Kidney (tissue), 14 donors: ENCODE data around the gene IFI16. TPM values are rescaled to one million over a fixed set of nuclear protein-coding genes. Genes with fewer than 3 reads are reported as not detected.

Experiments
- DNase-seq, 5 donors: peaks; one replicate each; pipeline ENCODE4 v3.0.0-alpha.2; 2013 to 2020
- FAIRE-seq: peaks from 2 replicates; lab custom pipeline; 2012; peaks lifted over from hg19 to GRCh38; lab: Jason Lieb, UNC
- H3K27ac ChIP-seq, 2 donors: one replicate each; pipeline ENCODE4 v1.7.0; 2013; ENCODE audit warnings: low read depth in 2 of 2, low read length in 2 of 2, inconsistent platforms in 1 of 2
- H3K27me3 ChIP-seq: one replicate; pipeline ENCODE4 v1.7.1; 2013; ENCODE audit warnings: low read length, inconsistent platforms; ENCODE audit not compliant: control insufficient read depth, insufficient read depth
- H3K36me3 ChIP-seq, 3 donors: one replicate each; pipeline versions ENCODE4 v1.7.0 to v1.7.1; 2013; ENCODE audit warnings: low read length in 3 of 3, control low read depth in 1 of 3, inconsistent platforms in 1 of 3; ENCODE audit not compliant: insufficient read depth in 3 of 3, control insufficient read depth in 2 of 3
- H3K4me1 ChIP-seq, 3 donors: one replicate each; pipeline versions ENCODE4 v1.7.0 to v1.7.1; 2013; ENCODE audit warnings: low read length in 3 of 3, inconsistent platforms in 1 of 3, low read depth in 1 of 3; ENCODE audit not compliant: control insufficient read depth in 2 of 3, insufficient read depth in 2 of 3
- H3K4me3 ChIP-seq, 3 donors: one replicate each; pipeline versions ENCODE4 v1.7.0 to v1.8.1; 2013; ENCODE audit warnings: low read length in 3 of 3, control low read depth in 1 of 3, inconsistent platforms in 1 of 3
- H3K9ac ChIP-seq, 3 donors: one replicate each; pipeline versions ENCODE4 v1.7.0 to v1.7.1; 2013; ENCODE audit warnings: low read length in 3 of 3, control low read depth in 1 of 3, inconsistent platforms in 1 of 3
- H3K9me3 ChIP-seq, 3 donors: one replicate each; pipeline versions ENCODE4 v1.7.0 to v1.7.1; 2013; ENCODE audit warnings: low read length in 3 of 3, control low read depth in 1 of 3, inconsistent platforms in 1 of 3; ENCODE audit not compliant: control insufficient read depth in 2 of 3, insufficient read depth in 1 of 3
- CTCF ChIP-seq: IDR thresholded peaks from 3 replicates; pipeline ENCODE4 v1.5.1; 2012; ENCODE audit warnings: mild to moderate bottlenecking, moderate library complexity, borderline replicate concordance; ENCODE audit not compliant: insufficient read depth; ENCODE audit errors: extremely low read depth
- intact Hi-C: fragments of 100-400 bp; cut with DNase I; formaldehyde crosslinking; loops from one replicate; pipeline ENCODE4 v1.11.1; 2022
- polyA plus RNA-seq: library from polyadenylated mRNA; stranded (reverse); fragments of 350-450 nt; fragmentation: Illumina TruSeq; extraction: RNeasy Lipid Tissue Mini Kit (QIAGEN cat#74804); gene quantifications from one replicate; pipeline ENCODE4 v1.2.3, GENCODE V29; 2014; ENCODE audit warnings: low read depth, low replicate concordance; ENCODE audit not compliant: insufficient read depth
- total RNA-seq: library from RNA; stranded (reverse); fragmentation: NEBNext Ultra II Directional; extraction: Animal tissue kit (Norgen Biotek cat#: 25700); gene quantifications from one replicate; pipeline ENCODE4 v1.2.1, GENCODE V29; 2021
- donor health status: control.
- donor health status: control.
- donor health status: control.
- donor health status: control.
- donor health status: control.
- donor health status: DM: yes; HTN: yes; CAD: no.
- donor health status: Normal renal cell carcinoma (clear cell type).

Gene IFI16
- total and polyA plus RNA-seq, 2 donors from 2014 or later = 30.0 to 91.8 TPM

DNA sequence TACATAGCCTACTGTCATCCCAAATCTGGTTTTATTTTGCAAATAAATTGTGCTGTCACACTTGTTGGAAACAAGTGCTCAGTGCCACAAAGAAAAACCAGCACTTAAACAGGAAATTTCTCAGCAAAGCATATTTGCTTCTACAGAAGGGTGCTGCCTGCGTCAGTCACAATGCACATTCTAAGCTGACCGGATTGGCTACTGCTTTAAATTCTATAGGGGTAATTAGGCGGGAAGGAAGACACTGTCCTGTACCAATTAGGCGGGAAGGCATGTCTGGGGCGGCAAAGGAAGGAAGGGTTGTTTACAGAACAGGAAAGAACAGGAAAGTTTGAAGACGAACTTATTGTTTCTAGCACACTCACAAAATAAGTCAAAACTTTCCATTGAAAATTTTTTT, 2.8 kb downstream of the IFI16 start:
- peak in 2 of 5 donors; percentile 12 to 25 for DNase-seq
- intact Hi-C loops = no loop called here
- peak overlapping the region in 2 of 3 donors; percentile 31 to 41 for H3K4me3 ChIP-seq

GRCh38 chr1:159014003-159014571, 4.4 kb downstream of the IFI16 start:
- H3K27me3 ChIP-seq = no peaks in the 10 kb centered on the region
- no peak for TF ChIP-seq CTCF
- peaks cover 2 to 6% (median 3%) of the 10 kb centered on the region in 3 donors for H3K36me3 ChIP-seq
- H3K27ac ChIP-seq = no peak overlapping the region
- FAIRE-seq = no peak
- intact Hi-C loops = no loop called here
- H3K9ac ChIP-seq = no peak overlapping the region
- peaks cover 0 to 2% (median 0%) of the 10 kb centered on the region in 3 donors for H3K4me1 ChIP-seq
- DNase-seq = no peak
- H3K9me3 ChIP-seq = no peaks in the 10 kb centered on the region
- no peak overlapping the region for H3K4me3 ChIP-seq

More for the DNA sequence above, 2.8 kb downstream of the IFI16 start:
- no peak overlapping the region for H3K9ac ChIP-seq
- peaks cover 0 to 2% (median 0%) of the 10 kb centered on the region in 3 donors for H3K4me1 ChIP-seq
- FAIRE-seq = no peak
- TF ChIP-seq CTCF = no peak
- H3K27me3 ChIP-seq = no peaks in the 10 kb centered on the region
- H3K27ac ChIP-seq = peak overlapping the region in 1 of 2 donors; percentile 26
- H3K36me3 ChIP-seq = peaks cover 2 to 6% (median 3%) of the 10 kb centered on the region in 3 donors
- H3K9me3 ChIP-seq = no peaks in the 10 kb centered on the region

DNA sequence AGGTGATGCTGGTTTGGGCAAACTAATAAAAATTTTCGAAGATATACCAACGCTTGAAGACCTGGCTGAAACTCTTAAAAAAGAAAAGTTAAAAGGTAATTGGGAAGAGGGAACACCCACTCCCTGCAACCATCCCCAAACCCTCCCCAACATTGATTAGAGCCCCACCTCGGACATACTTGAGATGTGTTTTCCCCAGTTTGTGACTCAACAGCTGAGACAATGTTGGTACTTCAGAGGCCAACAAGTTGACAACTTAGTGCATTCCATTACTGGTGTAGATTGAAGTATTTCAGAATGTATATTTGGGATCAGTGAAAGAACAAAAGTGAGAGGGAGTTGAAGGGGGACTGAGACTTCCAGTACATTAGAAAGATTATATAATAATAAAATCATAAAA, 5.1 kb downstream of the IFI16 start:
- Histone ChIP-seq H3K4me1 (no peaks in the 10 kb centered on the region), H3K9me3 (no peaks in the 10 kb centered on the region), H3K27ac (no peak overlapping the region), H3K9ac (no peak overlapping the region), H3K36me3 (peaks cover 2 to 6% (median 3%) of the 10 kb centered on the region in 3 donors), H3K4me3 (no peak overlapping the region), H3K27me3 (no peaks in the 10 kb centered on the region)
- no peak for DNase-seq
- no peak for TF ChIP-seq CTCF
- no peak for FAIRE-seq
- intact Hi-C loops = no loop called here
